ENCODE data around the gene RGP1.

GRCh38 chr9:35792024-35792813 is 43.1 kb downstream of the RGP1 start:
- TF ChIP-seq CTCF (IDR thresholded peaks at IDR 0.05) (no peak), POLR2A (IDR thresholded peaks at IDR 0.05) (peak; percentile 55)
